ENCODE measurements around the gene NOL4L.

NOL4L gene

GRCh38 chr20:32574296-32575226, 10.6 kb downstream of the NOL4L start:
- no peak for DNase-seq

- no peak for DNase-seq
These were observed 11.8 kb downstream of the NOL4L start for GRCh38 chr20:32573167-32573851.

DNA sequence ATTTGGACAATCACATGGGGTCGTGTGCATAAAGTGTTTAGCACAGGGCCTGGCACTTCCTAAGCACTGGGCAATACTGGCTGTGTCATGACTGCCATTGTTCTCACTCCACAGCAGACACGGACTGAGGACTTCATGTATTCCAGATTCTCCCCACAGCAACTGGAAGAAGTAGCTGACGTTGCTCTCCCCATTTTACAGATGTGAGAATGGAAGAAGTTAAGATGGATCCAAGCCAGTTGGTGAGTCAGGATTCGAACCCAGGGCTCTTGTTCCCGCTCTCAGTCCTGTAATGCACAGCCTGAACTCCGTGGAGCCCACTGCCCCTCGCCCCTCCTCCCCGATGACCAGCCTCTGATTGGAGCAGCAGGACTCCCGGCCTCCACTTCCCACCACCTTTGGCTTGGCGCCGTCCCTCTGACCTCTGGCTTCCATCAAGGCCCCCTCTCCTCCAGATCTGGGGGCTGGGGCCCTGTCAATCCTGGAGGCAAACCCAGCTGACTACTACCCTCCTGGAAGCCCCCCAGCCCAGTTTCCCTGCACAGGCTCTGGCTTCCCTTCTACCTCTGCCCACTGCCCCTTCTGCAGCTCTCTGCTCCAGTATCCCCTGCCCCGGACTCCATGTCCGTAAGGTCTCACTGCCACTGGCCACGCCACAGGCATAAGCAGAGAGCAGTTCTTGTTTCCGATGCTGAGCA, 12.7 kb downstream of the NOL4L start:
- no peak for DNase-seq

DNA sequence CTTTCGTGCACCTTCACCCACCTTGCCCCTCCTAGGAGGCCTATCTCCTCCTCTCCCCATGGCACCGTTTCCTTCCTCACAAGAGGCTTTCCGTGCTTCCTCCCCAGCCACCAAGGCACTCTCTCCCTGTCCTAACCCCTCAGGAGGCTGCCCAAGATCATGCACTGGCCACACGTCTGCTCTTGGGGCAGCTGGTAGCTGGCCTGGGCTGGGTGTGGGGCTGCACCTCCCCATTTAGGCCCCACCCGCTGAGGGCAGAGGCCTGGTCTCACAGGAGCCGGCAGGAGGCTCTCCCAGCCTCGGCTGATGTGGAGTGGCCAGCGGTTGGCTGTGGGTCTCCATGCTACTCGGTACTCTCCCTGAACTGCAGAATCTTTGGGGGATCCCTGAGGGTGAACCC, 13.6 kb downstream of the NOL4L start:
- DNase-seq, result no peak

DNA sequence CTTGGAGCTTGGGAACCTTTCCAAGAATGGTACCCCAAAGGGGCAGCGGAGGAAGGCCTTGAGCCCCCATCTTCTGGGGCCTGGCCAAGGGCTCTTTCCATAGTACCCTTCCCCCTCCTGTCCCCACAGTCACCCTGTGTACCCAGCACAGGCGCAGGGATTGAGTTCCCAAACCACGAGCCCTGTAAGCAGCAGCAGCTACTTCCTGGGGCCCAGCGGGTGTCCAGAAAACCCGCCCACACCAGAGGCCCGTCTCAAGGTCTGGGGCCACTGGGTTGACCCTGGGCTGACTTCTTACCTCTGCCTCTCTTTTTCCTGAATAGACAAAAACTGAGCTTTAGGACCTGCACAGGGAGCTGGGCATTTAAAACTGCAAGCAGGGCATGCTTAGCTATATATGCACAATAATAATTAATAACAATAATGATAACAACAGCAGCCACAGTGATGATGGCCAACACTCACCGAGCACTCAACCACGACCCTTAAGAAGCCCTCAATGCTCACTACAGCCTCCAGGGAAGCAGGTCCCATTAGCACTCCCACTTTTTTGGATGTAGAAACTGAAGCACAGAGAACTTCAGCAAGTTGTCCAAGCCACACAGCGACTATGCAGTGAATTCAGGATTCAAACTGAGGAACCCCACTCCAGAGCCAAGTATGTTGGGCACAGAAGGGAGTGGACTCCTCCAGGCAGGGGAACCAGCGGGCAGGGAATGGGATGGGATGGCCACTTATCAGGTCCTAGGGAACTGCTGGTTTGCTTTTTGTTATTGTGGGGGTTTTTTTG, 14.5 kb downstream of the NOL4L start:
- no peak for DNase-seq

DNA sequence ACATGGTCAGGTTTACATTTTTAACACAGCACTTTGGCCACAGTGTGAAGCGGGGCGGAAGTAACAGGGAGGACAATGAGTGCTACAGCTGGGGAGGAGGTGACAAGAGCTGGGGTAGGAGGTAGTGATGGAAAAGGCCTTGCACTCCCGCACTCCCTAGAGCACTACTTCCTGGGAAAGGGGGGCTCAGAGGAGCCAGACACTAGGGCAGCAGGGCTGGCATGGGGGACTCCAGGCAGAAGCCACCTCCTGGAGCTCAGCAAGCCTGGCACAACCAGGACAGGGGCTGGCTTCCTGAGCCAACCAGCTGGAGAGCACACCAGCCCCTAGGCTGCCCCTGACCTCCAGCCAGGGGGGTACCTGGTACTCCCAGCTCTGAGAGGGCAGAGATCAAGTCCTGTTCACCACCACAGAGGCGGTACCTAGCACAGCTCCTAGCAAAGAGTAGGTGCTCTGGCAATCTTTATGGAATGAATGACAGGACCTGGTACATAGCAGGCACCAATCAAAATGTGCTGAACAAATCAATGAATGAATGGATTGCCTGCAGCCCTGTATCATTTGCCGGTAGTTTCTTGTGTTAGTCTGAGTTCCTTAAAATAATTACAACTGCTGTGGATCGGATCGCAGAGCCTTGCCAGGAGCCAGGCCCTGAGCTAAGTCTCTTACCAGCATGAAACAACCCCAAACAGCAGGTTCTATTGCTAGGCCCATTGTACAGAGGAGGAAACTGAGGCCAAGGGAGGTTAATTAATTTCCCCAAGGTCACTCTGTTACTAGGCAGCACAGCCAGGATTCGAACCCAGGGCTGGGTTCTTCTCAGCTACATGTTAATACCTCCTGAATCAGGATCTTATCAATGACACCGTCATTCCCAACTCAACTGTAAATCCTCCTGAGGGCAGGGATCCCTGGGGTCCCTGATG, 15.5 kb downstream of the NOL4L start:
- no peak for DNase-seq

DNA sequence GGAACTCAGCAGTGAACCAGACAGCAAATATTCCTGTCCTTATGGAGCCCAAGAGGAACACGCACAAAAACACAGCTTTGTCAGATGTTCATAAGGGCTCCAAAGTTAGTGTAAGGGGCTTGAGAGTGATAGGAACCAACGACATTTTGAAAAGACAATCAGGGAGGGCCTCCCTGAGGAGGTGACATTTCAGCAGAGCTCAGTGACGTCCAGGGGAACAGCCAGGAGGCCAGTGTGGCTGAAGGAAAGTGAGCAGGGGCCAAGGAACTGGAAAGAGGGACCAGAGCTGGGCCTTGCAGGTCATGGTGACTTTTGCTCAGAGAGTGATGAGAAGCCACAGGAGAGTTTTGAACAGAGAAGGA, 16.1 kb downstream of the NOL4L start:
- DNase-seq, result no peak

DNA sequence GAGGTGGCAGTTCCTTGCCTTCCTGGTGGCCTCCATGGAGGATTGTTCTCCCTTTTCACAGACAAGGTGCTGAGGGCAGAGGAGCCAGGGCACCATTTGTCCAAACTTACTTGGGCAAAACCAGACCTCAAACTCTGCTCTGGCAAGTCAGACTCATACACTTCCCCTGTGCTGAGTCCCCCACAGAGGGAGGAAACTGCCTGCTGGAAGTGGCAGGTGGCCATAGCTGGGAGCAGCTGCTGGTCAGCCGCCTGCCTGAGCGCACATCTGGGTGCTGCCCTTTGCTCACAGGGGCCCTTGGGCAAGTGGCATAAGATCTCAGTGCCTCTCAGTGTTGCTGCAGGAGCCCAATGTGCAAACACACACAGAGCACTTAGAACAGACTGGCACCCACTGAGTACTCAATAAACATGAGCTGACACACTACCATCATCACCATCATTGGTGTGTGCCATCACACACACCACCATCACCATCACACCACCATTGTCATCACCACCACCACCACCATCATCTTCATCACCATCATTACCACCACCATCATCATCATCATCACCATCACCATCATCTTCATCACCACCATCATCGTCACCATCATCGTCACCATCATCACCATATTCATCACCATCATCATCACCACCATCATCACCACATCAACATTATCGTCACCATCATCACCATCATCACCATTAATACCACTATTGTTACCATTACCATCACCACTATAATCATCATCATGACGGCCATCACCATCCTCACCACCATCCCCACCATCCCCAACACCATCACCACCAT, 17.6 kb downstream of the NOL4L start:
- no peak for DNase-seq

- DNase-seq, result no peak
These were observed 18.5 kb downstream of the NOL4L start for GRCh38 chr20:32566379-32567374.

DNA sequence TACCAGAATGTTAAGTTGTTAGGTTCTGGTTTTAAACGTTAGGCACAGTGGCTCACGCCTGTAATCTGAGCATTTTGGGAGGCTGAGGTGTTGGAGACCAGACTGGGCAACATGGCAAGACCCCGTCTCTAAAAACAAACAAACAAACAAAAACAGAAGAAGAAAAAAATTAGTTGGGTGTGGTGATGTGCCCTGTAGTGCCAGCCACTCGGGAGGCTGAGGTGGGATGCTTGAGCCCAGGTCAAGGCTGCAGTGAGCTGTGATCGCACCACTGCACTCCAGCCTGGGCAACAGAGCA, 19.4 kb downstream of the NOL4L start:
- no peak for DNase-seq

- DNase-seq, result no peak
These were observed 20.0 kb downstream of the NOL4L start for GRCh38 chr20:32564921-32565734.

DNA sequence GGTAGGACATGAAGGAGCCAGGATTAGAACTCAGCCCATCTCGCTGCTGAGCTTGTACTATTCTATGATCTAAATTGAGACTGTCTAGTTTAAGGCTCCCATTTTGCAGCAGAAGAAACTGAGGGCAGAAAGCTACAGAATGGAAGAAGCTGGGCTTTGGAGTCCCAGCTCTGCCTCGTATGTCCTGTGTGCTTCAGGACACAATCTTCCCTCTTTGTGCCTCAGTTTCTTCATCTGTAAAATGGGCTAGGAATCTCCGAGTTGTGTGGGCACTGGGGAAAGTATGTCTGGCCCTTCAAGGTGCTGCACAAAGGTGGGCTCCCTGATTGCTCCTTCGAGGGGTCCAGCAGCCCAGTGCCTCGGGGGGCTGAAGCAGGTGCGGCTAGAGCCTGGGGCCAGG, 20.7 kb downstream of the NOL4L start:
- DNase-seq, result no peak

- DNase-seq, result no peak
These were observed 21.5 kb downstream of the NOL4L start for GRCh38 chr20:32563311-32564272.

DNA sequence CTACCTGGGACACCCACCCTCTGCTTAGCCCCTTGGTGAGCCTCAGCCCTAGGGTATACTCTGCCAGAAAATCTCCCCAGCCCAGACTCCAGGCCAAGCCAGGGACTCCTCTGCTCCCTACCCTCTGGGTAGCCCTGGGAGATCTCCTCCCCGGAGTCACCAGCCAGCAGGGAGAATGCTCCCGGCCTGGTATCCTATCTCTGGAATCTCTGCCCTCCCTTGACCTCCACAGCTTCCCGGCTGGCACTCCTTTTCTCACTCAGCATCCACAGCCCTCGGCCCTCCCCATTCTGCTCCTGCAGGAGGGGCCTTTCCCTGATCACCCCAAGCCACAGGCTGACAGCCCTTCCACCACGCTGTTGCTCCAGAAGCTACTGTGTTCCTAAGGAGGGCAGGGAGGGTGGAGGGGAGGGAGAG, 22.6 kb downstream of the NOL4L start:
- DNase-seq, result no peak

GRCh38 chr20:32560989-32561830, 23.9 kb downstream of the NOL4L start:
- DNase-seq, result no peak

DNA sequence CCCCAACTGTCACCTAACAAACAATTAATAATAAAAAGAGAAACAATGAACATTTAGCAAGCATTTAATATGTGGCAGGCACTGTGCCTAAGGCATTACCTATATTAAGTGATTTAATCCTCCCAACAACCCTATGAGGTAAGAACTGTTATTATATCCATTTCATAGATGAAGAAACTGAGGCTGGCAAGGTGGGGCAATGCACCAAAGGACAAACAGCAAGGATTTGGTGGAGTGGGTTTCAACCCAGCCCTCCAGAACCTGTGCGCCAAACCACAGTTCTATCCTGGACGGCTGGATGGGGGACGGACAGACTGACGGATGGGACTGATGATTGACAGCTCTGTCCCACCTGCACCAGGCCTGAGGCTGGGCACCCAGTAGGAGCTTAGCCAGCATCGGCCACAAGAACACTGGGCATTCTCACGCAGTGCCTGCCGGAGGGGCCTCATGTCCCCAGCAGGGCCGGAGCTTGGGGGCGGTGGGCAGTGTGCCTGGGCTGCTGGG, 24.6 kb downstream of the NOL4L start:
- DNase-seq, result no peak
